HG02938 (cell line): ENCODE data around the gene VCL.

Source experiments
- ATAC-seq: cut with Tn5 transposase; IDR thresholded peaks from one replicate; pipeline ENCODE4 v1.9.1; 2021; ENCODE audit warnings: mild to moderate bottlenecking, moderate library complexity; ENCODE audit not compliant: unreplicated experiment

VCL gene

DNA sequence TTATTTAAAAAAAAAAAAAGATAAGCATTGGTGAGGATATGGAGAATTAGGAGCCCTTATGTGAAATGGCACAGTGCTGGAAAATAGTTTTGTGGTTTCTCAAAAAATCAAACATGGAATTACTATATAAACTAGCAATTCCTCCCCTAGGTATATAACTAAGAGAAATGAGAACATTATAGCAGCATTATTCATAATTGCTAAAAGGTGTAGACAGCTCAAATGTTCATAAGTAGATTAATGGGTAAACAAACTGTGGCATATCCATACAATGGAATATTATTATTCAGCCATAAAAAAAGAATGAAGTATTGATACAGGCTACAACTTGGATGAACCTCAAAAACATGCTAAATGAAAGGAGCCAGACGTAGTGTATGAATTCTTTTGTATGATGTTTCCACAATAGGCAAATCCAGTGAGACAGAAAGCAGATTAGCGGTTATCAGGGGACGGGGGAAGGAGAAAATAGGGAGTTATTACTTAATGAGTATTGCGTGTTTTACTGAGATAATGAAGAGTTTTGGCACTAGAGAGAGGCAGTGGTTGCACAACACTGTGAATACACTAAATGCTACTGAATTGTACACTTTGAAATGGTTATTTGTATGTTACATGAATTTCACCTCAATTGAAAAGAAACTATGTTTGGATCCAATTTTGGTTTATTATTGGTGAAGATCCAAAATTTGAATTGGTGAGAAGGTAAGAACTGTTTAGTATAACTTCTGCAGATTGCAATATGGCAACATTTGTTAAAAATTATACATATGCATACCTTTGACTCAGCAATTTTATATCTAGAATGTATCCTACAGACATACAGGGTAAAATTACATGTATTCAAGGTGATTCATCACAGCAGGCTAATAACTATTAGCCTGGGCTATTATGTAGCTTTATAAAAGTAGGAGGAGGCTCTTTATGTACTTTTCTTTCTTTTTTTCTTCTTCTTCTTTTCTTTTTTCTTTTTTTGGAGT is 69.7 kb downstream of the VCL start:
- ATAC-seq, result no peak

DNA sequence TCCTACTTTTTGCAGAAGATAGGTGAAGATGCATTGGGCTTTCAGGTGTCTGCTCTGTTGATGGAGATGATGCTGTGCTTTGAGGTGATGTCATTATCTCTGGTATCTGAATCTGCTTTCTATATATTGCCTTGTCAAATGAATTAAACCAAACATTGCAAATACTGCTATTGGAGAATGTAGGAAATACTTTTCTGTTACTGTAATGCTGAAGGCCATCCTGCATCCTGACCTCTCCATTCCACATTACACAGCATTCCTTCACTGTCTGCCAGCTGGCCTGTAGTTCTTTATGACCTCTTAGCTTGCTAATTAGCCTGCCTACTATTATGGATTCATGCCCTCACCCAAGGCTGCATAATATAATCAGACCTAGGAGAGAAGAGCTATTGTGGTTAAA is 73.2 kb downstream of the VCL start:
- no peak for ATAC-seq

DNA sequence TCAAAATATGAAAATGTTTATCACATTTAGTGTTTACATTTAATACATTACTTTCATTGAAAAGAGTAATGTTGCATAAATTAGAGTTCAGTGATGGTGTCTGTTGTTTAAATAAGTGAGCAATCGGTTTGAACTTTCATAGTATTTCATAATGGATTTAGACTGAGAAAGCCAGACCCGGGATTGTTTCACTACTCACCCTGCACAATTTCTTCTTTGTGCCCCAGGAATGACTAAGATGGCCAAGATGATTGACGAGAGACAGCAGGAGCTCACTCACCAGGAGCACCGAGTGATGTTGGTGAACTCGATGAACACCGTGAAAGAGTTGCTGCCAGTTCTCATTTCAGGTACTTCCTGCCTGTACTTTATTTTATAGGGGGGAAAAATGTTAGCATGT is 74.6 kb downstream of the VCL start:
- ATAC-seq, result no peak

DNA sequence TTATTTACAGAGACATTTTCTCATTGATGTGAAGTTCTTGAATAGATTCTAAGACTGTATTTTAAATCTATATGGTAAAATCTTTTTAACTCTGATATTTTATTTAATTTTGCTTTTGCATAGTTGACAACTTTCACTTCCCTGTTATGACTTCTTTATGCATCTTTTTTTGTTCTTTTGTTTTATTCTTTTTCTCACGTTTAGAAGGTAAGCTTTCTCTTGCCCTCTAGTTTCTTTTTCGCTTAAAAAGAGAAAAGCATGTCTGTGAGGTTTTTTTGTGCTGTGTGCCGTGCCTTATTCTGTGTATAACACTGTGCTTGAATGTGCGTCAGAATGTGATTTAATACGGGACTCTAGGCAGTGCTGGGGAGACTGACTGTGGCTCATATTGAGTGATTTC is 78.0 kb downstream of the VCL start:
- no peak for ATAC-seq

DNA sequence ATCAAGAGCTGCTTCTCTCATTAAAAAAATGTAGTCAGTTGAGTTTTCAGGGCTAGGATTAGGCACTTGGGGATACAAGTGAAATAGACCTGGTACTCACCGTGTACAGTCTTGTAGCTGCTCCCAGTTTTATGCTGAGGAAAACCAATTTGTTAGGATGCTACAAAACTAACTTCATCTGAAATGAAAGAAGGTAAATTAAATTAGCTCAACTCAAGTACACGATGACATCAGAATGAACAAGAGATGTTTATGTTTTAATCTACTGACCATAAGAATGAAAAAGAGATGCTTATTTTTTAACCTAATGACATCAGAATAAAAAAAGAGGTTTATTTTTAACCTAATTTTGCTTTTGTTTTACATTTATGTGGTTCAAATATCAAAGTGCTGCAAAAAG is 79.0 kb downstream of the VCL start:
- ATAC-seq, result no peak

DNA sequence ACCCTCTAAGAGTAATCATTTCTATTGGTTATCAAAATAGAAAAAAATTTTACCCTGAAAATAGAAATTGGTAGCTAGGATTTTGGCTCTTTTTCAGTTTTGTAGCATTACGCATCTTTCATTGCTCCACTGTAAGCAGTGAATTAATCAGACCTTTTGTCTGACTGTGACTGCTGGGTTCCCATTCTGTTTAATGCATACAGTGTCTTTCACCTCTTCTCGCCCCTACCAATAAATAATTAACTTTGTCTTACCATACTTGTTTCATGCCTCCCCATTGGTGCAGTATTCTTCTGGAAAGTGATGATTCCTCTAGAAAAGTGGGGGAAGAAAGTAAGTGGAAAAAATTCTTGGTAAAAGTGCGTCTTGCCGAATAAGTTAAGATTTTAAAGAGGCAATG is 79.5 kb downstream of the VCL start:
- no peak for ATAC-seq

DNA sequence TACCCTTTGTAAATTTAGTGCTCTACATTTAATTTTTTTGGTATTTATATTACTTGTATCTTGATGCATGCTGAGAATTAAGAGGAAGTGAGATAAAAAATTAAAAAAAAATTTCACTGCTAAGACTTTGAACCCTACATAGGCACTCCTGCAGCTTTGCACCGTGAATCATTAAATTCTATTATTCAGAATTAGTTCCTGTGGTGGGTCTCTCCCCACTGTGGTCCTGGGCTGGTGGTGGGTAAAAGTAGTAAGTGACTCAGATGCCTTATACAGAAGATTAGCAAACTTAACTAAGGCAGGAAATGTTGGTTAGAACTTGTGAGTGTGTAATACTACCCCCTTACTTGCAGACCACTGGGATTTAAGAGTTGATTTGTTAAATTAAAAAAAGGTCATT is 80.1 kb downstream of the VCL start:
- peak; percentile 81 for ATAC-seq

DNA sequence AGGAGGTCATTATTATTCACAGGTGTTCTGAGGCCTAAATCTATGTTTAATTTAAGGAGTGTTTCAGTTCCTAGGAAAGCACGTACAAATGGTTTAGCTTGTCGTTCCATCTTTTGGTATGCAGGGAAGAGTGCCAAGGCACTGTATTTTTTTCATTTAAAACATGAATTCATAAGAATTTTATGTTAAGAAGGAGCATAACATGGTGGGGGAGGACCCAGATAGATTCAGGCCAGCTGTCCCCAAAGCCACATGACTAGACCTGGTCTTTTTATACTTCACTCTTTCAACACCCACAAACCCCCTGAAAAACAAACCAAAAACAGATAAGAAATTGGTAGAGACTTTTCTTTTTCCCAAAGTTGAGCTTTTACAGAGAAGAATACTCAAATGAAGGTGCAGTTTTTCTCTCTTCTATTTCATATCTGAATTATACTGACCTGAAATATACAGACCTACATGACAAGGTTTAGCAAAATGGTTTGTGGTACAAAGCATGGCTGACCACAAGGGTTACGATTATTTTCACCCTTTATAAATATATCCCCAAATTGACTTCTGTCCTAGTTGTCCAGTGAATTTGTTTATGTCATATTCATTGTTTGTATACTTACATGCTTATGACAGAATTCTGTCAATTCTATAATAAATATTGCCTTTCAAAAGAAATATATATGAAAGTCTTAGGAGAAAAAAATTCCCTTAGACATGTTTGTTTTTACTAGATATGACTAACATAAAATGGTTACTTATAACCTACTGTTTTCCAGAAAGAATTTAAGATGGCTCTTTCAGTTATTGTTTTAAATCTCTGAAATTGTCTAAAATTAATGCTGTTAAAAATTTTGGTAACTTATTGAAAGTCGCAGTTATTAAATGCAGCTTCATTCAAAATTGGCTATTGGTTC is 81.4 kb downstream of the VCL start:
- no peak for ATAC-seq

DNA sequence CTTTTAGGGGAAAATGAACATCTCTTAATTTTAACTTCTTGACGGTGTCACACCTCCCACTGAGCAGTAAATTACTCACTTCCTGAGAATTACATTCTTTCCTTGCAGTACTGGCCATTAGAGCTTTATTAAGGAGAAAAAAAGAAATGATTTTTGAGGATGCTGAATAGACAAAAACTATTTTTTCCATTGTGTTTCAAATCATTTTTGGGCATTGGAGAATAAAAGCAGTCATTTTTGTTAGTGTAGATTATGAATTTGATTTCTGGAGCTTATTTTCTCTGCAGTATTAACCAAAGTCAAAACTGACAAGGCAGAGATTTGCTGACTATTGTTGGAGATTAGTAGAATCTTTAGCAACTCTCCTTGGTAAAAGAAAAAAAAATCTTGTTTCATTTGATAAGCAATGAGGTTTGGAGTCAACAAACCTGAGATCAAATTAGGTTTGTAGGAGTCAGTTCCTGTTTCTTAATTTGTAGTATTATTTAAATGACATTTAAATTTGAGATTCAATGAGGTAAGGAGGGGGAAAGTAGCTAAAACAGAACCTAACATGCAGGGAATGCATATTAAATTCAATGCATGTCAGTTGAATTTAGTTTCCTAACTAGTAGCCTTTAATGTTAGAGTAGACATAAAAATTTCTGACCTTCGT is 82.1 kb downstream of the VCL start:
- ATAC-seq, result no peak

DNA sequence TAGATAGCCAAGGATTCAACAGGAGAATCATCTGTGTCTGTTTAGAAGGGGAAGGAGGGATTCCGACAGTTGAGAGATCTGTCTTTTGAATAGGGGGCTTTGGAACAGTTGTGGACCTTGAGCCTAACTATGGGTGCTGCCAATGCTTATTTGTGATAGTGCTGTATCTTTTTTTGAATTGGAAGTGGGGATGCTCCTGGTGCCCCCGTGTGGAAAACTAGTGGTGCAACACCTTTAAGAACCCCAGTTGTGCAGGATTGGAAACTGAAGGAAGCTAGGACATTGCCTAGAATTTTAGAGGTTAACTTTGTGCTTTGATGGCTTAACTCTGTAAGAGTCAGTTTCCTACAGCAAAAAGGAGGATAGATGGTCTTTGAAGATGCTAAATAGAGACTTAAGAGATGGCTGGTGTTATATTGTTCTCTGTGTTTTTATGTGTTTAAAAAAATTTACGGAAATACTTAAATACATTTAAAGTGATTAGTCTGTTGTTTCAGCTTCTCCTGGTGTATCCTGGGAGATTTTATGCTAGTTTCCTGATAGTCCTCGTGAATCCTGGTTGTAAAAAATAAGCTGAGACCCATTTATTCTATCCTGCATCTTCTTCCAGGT is 83.4 kb downstream of the VCL start:
- no peak for ATAC-seq

DNA sequence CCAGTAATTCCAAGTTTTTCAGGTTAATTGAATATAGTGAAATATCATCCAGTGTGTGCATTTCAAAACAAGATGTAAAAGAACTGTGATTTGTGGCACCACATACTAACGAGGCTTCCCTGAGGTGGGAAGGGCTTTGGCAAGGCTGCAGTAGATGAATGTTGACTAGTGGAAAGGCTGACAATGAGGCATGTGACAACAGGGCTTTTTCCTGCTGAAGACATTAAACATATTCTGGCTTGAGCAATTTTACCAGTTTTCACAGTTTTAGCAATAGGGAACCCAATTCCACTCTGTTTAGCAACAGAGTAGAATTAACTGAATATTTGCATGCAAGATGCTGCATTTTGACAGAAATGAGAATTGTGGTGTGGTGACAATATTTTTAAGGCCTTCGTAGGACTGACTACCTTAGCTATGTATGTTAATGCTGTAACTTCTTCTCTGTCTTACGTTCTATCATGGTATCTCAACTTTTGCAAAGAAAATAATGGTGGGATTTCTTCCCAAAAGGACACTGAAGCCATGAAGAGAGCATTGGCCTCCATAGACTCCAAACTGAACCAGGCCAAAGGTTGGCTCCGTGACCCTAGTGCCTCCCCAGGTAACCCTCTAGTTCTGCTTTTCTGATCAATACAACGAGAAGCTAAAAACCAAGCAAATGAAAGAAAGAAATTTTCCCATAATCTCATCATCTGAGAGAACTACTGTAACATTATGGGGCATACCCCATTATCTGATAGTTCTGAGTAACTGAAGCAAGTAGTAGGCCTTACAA is 84.2 kb downstream of the VCL start:
- ATAC-seq, result no peak

DNA sequence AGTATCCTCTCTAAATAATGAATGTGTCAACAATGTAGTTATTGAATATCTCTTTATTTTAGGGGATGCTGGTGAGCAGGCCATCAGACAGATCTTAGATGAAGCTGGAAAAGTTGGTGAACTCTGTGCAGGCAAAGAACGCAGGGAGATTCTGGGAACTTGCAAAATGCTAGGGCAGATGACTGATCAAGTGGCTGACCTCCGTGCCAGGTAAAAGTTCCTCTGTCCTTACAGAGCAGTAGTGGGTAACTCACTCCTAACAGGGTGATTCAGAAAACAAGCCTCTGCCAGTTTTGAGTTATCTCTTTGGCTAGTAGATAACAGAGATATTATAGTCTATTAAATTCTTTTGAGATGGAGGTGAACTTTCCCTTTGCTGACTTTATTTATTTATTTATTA is 85.4 kb downstream of the VCL start:
- ATAC-seq, result no peak

DNA sequence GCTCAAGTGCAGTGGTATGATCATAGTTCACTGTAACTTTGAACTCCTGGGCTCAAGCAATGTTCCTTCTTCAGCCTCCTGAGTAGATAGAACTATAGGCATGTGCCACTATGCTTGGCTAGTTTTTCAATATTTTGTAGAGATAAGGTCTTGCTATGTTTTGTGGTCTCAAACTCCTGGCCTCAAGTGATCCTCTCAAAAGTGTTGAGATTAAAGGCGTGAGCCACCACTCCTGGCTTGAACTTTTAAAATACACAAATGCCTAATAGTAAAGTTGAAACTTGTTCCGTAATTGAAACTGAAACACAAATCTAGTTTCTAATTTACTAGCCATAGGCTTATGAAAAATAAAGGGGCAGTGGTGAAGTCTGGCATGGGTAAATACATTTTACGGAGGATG is 87.0 kb downstream of the VCL start:
- peak; percentile 80 for ATAC-seq

DNA sequence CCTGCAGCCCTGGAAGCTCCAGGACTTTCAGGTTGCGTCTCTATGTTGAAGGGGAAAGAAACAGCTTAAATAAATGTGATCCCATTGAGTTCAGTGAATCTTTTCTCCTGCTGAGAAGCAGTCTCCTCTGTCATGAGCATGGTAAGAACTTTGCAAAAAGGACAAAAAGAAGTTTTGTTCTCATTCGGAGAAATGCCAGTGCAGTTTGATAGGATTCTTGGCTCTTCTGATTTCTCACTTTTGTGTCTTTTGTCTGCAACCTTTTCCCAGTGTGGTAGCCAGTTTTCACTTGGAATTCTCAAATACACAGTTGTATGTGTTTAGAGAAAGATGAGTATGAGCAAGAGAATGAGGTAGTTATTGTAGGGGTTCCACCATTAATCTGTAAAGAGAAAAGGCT is 88.4 kb downstream of the VCL start:
- no peak for ATAC-seq

DNA sequence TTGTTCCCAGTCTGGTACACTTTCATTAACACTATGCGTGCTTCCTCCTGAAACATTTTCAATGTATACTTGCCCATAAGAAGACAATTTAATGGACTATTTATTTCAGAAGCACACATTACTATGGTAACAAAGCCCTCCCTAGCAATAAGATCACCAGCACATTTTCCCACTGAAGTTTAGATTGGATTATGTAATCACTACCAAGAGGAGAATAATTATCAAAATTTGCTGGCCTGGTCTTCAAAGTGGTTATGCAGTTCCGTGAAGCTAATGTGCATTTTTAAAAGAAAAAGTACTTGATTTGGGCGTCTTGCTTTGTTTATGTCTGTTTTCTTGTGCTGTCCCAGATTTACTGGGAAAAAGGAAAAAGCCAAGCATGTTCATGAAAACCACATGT is 90.8 kb downstream of the VCL start:
- no peak for ATAC-seq

DNA sequence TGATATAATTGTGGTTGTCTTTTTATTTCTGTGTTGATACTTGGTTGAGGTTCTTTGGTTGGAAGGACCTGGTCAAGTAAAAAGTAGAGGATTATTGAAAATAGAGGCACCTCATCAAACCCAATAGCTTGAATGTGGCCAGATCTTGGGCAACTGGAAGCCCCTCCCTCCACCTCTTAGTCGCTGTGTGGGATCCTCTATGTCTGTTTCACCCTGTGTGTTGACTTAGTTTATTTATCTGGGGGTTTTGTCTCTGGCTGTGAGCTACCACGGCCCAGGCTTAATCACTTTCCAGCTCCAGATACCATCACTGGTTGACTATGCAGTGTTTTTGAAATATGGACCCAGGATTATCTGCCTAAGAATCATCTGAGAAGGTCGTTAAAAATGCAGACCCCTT is 94.5 kb downstream of the VCL start:
- ATAC-seq, result no peak

DNA sequence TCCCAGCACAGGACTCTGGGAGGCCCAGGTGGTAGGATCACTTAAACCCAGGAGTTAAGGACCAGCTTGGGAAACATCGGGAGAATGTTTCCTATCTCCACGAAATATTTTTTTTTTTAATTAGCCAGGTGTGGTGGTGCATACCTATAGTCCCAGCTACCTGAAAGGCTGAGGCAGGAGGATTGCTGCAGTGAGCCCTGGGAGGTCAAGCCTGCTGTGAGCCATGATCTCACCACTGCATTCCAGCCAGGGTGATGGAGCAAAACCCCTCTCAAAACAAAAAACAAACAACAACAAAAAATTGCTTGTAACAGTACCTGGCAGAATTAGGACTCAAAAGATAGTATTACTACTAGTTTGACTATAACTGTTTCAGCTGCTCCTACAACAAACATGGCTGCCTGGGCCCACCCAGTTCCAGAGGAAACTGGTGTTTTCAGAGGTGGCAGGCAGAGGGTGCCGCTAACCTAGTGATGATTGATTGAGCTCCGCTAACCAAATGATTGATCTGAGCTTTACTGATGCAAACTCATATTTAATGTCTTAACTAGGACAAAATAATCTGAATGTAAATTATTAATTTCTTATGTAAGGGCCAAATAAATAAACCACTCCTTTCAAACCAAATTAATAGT is 95.7 kb downstream of the VCL start:
- ATAC-seq, result no peak

DNA sequence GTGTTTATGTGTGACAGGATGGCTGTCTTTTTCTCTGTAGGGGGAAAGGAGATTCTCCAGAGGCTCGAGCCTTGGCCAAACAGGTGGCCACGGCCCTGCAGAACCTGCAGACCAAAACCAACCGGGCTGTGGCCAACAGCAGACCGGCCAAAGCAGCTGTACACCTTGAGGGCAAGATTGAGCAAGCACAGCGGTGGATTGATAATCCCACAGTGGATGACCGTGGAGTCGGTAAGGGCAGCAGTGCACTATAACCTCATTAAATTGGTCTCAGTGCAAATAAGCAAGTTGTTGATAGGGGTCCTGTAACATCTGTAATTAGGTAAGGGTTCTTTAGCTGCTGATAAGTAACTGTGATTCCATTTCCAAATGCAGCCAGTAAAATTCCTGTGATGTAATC is 96.3 kb downstream of the VCL start:
- no peak for ATAC-seq

DNA sequence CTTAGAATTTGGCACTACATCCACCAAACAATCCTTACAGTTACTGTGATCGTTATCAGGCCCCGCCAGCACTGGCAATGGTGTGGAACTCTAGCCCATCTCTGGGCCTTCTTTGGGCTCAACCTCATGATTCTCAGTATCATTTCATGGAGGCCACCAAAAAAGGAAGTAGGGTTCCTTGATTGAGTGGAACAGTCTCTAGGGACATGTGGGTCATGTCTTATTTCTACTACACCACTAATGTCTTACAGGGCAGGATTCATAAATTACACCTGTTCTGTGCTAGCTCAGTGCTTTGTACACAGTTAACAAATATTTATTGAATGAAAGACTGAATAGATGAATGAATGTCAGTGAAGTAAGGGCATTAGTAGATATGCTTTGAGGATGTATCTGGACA is 98.9 kb downstream of the VCL start:
- ATAC-seq, result peak; percentile 94

DNA sequence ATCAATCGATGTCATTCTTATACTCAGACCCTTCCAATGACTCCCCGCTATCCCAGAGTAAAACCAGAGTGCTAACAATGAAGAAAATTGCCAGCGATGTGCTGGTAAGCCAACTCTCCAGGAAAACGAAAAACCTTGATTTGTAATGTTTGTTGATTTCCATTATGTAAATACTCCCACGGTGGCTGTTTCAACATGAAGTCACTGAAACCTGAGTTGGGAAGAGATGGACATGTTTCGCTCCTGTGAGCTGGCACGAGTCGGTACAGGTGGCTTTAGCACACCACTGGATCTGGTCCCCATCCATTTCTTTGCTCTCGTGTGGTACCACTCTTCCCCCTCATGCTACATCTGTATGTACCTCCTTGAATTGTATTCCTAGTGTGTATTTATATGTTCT is 99.9 kb downstream of the VCL start:
- no peak for ATAC-seq
